ENCODE results near the gene PPL.

Gene PPL

DNA sequence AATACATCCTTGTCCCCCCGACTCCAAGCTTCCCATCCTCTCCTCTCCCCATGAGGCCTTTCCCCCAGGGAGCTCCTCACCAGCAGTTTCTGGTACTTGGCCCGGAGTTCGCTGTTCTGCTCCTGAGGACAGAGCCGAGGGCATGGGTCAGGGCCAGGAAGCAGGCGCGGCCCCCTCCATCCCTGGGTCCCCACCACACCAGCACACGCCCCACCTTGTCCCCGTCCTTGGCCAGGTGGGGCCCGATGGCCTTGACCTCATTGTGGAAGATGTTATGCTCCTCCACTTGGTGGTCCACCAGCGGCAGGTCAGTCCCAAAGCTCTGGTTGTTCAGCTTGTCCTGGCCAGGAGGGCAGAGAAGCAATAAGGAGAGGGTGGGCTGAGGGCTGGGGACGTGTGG, 36.2 kb downstream of the PPL start:
- H3K27ac ChIP-seq = no peak overlapping the region
- no peak overlapping the region for H3K4me3 ChIP-seq (IDR thresholded peaks at IDR 0.05; ENCODE audit: insufficient read depth, low read depth, low read length)
- H3K27me3 ChIP-seq (ENCODE audit: insufficient read depth, low read depth) = peaks cover 8% of the 10 kb centered on the region; the same call in 1 of the 2 replicates
- H3K9ac ChIP-seq = no peak overlapping the region
- no peaks in the 10 kb centered on the region for H3K36me3 ChIP-seq (ENCODE audit: insufficient read depth)
- no peaks in the 10 kb centered on the region for H4K20me1 ChIP-seq (ENCODE audit: insufficient read depth)
- no peaks in the 10 kb centered on the region for H3K4me1 ChIP-seq (ENCODE audit: low read depth, poor library complexity, severe bottlenecking)
- no peaks in the 10 kb centered on the region for H3K79me2 ChIP-seq (ENCODE audit: insufficient read depth, low read depth)
- no peak overlapping the region for H2AFZ ChIP-seq (ENCODE audit: low read depth)
- H3K4me2 ChIP-seq = no peak overlapping the region
- TF ChIP-seq, protein P1, sequence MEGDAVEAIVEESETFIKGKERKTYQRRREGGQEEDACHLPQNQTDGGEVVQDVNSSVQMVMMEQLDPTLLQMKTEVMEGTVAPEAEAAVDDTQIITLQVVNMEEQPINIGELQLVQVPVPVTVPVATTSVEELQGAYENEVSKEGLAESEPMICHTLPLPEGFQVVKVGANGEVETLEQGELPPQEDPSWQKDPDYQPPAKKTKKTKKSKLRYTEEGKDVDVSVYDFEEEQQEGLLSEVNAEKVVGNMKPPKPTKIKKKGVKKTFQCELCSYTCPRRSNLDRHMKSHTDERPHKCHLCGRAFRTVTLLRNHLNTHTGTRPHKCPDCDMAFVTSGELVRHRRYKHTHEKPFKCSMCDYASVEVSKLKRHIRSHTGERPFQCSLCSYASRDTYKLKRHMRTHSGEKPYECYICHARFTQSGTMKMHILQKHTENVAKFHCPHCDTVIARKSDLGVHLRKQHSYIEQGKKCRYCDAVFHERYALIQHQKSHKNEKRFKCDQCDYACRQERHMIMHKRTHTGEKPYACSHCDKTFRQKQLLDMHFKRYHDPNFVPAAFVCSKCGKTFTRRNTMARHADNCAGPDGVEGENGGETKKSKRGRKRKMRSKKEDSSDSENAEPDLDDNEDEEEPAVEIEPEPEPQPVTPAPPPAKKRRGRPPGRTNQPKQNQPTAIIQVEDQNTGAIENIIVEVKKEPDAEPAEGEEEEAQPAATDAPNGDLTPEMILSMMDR (conservative IDR thresholded peaks at IDR 0.05; ENCODE audit: low read depth, low read length) = no peak

DNA sequence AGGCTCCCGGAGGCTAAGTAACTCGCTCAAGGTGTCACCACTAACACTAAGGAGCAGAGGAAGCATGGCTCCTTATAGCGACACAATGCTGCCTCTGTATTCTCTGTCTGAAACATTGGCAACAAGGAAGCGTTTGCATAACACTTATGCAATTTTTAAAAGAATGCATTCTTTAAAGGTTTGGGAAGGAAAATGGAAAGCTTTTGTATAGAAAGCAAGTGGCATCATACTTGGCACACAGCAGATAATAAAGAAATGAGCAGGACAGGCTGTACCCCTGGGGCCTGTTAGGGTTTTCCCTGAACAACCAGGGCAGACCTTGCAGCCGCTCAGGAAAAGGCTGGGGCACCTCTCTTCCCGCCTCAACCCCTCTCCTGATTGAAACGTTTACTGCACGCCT, 36.9 kb downstream of the PPL start:
- Histone ChIP-seq H3K79me2 (ENCODE audit: insufficient read depth, low read depth) (no peaks in the 10 kb centered on the region), H3K4me2 (no peak overlapping the region), H3K27me3 (ENCODE audit: insufficient read depth, low read depth) (peaks cover under 1% of the 10 kb centered on the region; the same call in 1 of the 2 replicates), H3K4me1 (ENCODE audit: low read depth, poor library complexity, severe bottlenecking) (no peaks in the 10 kb centered on the region), H2AFZ (ENCODE audit: low read depth) (no peak overlapping the region), H3K27ac (no peak overlapping the region), H3K9ac (no peak overlapping the region), H4K20me1 (ENCODE audit: insufficient read depth) (no peaks in the 10 kb centered on the region), H3K4me3 (IDR thresholded peaks at IDR 0.05; ENCODE audit: insufficient read depth, low read depth, low read length) (no peak overlapping the region), H3K36me3 (ENCODE audit: insufficient read depth) (no peaks in the 10 kb centered on the region)
- TF ChIP-seq, protein P1 (conservative IDR thresholded peaks at IDR 0.05; ENCODE audit: low read depth, low read length) = no peak

DNA sequence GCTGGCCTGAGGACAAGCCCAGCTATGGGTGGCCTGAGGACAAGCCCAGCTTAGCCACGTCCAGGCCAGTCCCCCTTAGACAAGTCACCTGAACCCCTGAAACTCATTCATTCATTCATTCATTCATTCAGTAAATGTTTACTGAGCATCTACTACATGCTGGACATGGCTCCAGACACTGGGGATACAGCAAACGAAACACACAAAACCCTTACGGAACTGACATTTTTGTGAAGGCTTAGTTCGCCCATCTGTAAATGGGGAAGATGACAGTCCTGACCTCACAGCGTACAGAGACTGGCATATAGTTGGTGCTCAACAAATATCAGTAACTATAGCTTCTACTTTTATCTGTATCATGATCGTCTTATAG, 37.5 kb downstream of the PPL start:
- Histone ChIP-seq H3K36me3 (ENCODE audit: insufficient read depth) (no peaks in the 10 kb centered on the region), H3K9ac (no peak overlapping the region), H3K4me3 (IDR thresholded peaks at IDR 0.05; ENCODE audit: insufficient read depth, low read depth, low read length) (no peak overlapping the region), H3K27me3 (ENCODE audit: insufficient read depth, low read depth) (no peaks in the 10 kb centered on the region; the same call in 1 of the 2 replicates), H3K79me2 (ENCODE audit: insufficient read depth, low read depth) (no peaks in the 10 kb centered on the region), H2AFZ (ENCODE audit: low read depth) (no peak overlapping the region), H4K20me1 (ENCODE audit: insufficient read depth) (no peaks in the 10 kb centered on the region), H3K4me2 (no peak overlapping the region), H3K27ac (no peak overlapping the region), H3K4me1 (ENCODE audit: low read depth, poor library complexity, severe bottlenecking) (no peaks in the 10 kb centered on the region)
- TF ChIP-seq, protein P1 (conservative IDR thresholded peaks at IDR 0.05; ENCODE audit: low read depth, low read length) = no peak

- Histone ChIP-seq H3K79me2 (ENCODE audit: insufficient read depth, low read depth) (no peaks in the 10 kb centered on the region), H2AFZ (ENCODE audit: low read depth) (no peak overlapping the region), H3K9ac (no peak overlapping the region), H3K4me2 (no peak overlapping the region), H3K36me3 (ENCODE audit: insufficient read depth) (no peaks in the 10 kb centered on the region), H3K4me1 (ENCODE audit: low read depth, poor library complexity, severe bottlenecking) (no peaks in the 10 kb centered on the region), H3K27me3 (ENCODE audit: insufficient read depth, low read depth) (no peaks in the 10 kb centered on the region; the same call in 1 of the 2 replicates), H3K4me3 (IDR thresholded peaks at IDR 0.05; ENCODE audit: insufficient read depth, low read depth, low read length) (no peak overlapping the region), H3K27ac (no peak overlapping the region), H4K20me1 (ENCODE audit: insufficient read depth) (no peaks in the 10 kb centered on the region)
- TF ChIP-seq, protein P1 (conservative IDR thresholded peaks at IDR 0.05; ENCODE audit: low read depth, low read length) = no peak
Observed at GRCh38 chr16:4898811-4899473, 38.0 kb downstream of the PPL start.

All from KMS-11 (cell line).